Activated T-helper 1 cell treated with anti-CD3 and anti-CD28 coated beads, Interleukin-2, amount 50 U/mL, for 16 hours (primary cell): ENCODE data around the gene EVL.
A peak's percentile ranks its signal among the peaks of the same experiment; 100 is the strongest.
"Not testable (repeated sequence)": the region's sequence is repeated elsewhere in the genome, so short reads cannot be mapped to it uniquely, and the experiment has no call there.

Source experiments
- DNase-seq, 2 donors: peaks; one replicate each; pipeline ENCODE4 v3.0.0-alpha.2; 2020; ENCODE audit warnings: low read depth in 1 of 2, low spot score in 1 of 2

Gene EVL

DNA sequence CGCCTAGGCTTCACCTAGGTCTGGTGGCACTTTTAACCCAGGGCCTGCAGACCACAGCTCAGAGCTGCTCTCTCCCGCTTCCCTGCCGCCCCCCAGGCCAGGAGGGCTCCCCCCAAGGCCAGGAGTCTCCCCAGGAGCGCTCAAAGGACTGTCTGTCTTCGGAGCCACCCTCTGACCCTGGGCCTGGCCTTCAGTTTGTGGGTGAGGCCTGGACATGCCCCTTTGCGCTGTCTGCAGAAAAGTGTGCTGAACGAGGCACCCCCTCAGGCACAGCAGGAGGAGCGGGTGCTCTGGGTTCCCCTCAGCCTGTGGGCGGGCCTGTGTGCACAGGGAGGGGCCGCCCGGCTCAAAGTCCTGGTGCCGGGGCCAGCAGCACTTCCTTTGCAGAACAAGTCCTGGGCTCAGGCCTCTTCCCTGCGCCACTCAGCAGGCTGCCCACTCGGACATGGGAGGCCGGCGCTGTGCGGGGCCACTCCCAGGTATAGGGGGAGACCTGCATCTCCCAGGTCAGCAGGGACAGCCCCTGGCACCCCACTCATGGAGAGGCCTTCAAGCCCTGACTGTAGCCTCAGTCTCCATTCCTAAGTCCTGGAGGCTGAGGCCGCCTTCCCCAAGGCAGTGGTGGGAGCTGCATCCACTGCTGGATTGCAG, 79.9 kb downstream of the EVL start:
- DNase-seq, result no peak

- DNase-seq, result no peak
Measured at GRCh38 chr14:100145682-100146464, 80.7 kb downstream of the EVL start.

GRCh38 chr14:100146531-100147091, 81.4 kb downstream of the EVL start:
- DNase-seq, result no peak

DNA sequence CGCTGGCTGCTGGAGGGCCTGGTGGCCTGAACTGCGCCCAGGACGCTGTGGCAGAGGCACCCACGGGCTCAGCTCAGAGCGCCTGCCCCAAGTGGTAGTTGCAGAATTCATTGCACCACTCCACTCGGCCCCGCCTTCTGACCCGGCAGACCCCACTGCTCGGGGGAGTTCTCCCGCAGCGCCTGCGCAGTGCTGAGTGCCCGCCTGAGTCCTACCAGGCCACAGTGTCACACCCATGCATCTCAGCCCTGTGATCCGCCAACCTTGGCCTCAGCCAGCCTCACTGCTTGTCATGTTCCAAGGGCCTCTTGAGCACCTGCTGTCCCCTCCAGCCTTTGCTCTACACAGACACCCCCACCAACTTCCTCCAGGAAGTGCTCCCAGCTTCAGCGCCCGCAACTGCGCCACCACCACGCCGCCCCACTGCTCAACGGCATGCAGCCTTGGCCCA, 82.0 kb downstream of the EVL start:
- DNase-seq, result peak; percentile 29 to 39

- DNase-seq, result no peak
Measured at GRCh38 chr14:100147691-100148464, 82.7 kb downstream of the EVL start.

- DNase-seq, result no peak
Measured at GRCh38 chr14:100148837-100149731, 83.9 kb downstream of the EVL start.

DNA sequence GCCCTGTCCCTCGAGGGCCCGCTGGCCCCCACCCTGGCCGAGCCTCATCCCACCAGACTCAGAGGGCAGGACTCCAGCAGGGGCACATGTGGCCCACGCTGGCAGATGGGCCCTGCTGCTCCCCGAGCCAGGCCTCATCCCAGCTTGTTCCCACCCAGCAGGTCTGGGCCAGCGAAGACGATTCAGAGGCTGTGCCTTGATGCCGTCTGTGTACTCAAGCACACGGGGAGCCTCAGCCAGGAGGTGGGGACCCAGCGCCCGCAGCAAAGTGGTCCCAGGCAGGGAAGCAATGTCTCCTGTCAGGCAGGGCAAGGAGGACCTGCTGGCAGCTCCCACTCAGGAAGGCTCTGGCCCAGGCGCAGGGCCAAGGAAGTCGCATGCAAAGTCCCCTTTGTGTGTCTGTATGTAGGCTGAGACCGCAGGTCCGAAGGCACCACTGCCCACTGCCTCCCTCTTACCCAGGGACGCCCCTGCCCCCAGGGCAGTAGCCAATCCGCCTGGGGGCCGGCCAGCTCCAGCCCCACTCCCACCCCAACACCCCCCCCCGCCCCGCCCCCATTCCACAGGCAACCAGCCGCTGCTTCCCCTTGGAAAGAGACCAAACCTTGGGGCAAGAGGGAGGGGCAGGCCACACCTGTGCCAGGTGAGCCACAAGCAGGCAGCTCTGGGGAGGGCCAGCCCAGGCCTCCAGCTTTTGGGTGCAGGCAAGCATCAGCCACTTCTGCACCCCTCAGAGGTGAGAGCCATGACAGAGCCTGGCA, 84.8 kb downstream of the EVL start:
- DNase-seq, result no peak

DNA sequence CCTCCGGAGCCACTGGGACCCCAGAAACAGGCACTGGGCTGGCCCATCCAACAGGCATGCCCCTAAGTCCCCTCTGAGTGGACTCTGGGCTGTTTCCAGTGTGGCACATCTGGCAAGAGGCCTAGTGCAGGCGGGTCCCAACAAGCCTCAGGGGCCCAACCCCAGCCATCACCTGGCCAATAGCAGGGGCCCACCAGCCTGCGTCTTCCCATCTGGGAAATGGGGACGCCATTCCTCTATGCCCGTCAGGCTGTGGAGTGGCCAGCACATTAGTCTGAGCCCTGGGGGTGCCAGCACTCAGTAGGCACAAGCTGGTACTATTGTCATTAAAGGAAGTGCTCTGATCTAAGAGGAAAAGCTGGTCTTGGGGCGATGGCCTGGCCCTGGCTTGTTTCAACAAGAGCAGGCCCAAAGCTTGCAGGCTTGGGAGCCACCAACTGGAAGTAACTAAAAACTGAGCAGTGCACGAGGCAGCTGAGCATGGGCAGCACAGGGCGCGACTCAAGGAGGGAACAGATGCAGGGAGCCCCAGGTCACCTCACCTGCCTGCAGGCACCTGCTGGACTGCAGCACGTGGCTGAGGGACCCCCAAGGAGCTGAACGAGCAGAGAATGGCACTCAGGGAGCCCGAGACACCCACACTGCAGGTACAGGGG, 85.8 kb downstream of the EVL start:
- DNase-seq, result no peak

DNA sequence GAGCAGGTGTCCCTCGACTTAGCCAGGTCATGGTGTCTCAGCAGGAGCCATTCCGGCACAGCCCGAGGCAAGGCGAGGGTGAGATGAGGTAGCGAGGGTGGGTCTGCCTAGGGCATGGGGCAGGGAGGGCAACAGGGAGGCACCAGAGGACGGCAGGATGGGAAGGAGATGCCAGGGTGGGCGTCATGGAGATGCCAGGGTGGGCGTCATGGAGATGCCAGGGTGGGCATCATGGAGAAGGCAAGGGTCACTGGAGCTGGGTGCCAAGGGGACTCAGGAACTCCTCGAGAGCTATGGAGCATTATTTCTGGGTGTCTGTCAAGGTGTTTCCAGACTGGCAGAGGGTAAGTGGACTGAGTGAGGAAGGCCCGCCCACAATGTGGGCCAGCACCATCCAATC, 86.9 kb downstream of the EVL start:
- DNase-seq, result no peak

GRCh38 chr14:100153560-100153959, 88.3 kb downstream of the EVL start:
- no peak for DNase-seq

DNA sequence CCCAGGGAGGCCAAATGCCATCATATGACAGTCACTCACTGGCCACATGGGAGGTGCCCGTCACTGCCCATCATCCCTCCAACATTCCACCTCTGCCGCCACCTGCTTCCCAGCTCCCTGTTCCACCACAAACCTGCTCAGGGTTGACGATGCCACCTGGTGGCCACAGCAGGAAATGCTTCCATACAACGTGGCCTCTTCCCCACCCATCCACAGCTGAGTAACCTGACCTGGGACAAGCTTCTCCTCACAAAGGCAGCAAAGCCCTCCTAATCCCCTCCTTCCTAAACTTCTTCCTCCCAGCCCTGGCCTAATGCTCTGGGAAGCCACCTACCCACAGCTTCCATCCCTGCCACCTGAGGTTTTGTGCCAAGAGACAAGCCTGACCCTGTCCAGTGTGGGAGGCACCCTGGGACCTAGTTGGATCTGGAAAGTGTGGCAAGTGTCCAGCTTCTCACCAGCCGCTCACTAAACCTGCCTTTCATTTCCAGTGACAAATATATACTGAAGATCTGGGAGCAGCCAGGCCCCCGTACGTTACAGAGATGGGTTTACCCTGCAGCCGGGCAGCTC, 89.9 kb downstream of the EVL start:
- DNase-seq, result no peak

- DNase-seq, result no peak
Measured at GRCh38 chr14:100155756-100156616, 90.8 kb downstream of the EVL start.

DNA sequence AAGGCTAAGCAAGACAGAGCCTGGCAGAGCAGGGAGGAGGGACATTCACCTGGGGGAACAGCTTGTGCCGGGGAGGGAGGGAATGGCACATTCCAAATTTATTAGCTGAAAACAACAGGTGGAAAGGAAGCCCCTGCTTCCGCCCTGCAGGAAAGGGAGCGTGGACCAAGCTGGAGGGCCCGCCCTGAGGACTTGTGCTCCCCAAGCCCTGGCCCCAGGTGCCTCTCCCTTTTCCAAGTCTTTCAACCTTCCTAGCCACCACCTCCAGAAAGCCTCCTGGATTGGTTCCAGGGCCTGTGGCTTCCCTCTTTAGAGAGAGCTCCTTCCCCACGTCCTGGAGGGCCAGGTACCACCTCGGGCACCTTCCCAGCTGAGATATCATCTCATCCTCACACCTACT, 91.6 kb downstream of the EVL start:
- no peak for DNase-seq

DNA sequence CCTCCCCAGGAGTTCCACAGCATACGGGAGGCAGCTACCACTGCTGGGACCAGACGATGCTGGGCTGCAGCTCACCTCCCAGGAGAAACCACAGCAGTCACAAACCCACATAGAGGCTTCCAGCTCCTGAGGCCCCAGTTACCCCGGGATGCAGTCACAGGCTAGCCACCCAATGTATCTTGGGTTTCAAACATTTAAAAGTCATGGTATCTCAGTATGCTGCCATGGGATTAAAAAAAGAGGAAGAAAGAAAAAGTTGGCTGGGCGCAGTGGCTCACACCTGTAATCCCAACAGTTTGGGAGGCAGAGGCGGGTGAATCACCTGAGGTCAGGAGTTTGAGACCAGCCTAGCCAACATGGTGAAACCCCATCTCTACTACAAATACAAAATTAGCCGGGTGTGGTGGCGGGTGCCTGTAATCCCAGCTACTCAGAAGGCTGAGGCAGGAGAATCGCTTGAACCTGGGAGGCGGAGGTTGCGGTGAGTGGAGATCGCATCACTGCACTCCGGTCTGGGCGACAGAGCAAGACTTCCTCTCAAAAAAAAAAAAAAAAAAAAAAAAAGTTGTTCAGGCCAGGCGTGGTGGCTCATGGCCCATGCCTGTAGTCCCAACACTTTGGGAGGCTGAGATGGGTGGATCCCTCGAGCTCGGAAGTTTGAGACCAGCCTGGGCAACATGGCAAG, 92.5 kb downstream of the EVL start:
- DNase-seq, result not testable (repeated sequence)

DNA sequence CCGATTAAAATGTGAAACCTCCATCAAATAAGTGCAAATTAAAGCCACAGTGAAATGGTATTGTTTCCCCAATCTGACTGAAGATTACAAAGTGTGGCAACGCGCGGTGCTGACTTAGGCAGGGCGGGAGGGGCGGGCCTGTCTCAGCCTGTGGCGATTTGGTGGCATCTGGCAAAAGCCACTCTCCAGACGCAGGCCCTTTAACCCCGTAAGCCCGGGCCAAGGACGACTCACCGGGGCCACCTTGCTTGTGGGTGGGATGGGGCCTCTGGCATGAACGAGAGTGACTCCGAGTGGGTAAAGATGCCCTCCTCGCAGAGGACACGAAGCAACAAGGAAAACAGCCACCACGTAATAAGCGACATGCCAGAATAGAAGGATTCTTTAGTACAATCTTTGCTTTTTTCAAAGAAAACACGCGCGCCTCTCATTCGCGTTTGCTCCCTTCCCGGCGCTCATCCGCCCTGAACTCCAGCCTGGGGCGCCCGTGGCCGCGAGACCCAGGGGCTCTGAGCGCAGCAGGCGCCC, 93.4 kb downstream of the EVL start:
- no peak for DNase-seq

DNA sequence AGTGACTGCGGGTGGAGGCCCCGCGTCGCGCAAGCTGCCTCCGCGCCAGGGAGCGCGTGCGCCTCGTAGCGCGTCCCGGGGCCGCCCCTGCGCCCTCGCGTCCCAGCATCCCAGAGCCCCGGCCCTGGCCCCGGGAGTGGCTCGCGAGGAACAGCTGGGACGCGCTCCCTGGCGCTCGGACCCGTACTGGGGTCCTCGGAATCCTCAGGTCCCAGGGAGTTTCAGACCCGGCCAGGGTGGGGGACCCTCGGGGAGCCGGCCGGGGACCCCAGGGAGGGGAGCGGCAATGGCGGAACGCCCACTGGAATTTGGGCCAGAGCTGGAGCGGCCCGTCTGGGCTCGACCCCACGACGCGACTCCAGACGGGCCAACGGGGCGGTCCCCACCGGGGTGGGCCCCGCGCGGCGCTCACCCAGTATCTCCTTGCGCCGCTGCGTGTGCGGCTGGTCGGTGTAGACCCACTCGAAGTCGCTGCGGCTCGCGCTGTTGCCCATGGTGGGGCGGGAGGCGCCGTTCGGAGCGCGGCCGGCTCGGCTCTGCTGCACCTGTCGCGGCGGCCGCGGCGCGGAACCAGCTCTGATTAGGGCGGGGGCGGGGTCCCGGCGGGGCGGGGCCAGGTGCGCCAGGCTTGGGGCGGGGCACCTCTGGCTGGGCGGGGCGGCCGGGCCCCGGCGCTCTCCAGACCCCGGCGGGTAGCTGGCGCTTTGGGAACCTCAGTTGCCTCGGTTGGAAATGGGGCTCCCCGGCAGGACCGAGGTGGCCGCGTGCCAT, 94.1 kb downstream of the EVL start, which contains the start of gene DEGS2:
TSS of gene DEGS2 (minus strand) at position 552 of the 771 bp plus-strand sequence. CDS start at position 494, 58 bp downstream.
- DNase-seq, result peak in 1 of 2 donors; percentile 42
